Measurements from ENCODE around the gene SMO.
"Not testable (repeated sequence)": the region's sequence is repeated elsewhere in the genome, so short reads cannot be mapped to it uniquely, and the experiment has no call there.

Gene SMO

DNA sequence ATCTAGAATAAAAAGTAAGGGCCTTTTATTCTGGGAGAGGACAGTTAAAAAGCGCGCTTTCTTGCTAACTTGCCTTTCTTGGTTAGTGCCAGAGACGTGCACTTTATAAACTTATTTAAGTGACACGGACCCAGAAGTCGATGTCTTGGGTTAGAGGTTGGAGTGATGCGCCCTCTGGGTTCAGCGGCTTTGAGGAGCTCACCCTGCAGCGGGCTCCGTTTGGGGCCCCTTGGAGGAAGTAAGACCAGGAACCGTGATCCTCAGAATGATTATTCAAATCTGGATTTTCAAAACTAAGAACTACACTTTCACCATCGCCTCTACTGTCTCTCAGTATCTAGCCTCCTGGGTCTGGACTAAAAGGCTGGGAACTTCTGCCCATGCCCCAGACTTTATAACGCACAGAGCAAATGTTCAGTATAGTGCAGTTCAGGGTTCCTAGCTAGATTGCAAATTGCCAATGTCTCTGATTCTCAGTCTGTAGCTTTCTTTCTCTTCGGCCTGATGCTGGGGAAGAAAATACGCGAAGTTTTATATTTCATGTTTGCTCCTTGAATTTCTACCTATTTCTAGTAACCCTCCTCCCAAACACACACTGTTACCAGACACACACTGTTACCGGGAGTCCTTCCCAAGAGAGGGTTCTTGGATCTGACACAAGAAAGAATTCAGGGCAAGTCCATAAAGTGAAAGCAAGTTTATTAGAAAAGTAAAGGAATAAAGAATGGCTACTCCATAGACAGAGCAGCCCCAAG is 18.6 kb upstream of the SMO start:
- Histone ChIP-seq H3K4me2 (ENCODE audit: insufficient read depth, low read length) (no peak overlapping the region), H3K27ac (ENCODE audit: low read length) (no peak overlapping the region), H3K79me2 (ENCODE audit: insufficient read depth, low read length) (no peaks in the 10 kb centered on the region), H3K4me1 (ENCODE audit: insufficient read depth, low read length) (no peaks in the 10 kb centered on the region), H4K20me1 (ENCODE audit: insufficient read depth, low read length) (no peaks in the 10 kb centered on the region), H2AFZ (ENCODE audit: low read depth, low read length) (no peak overlapping the region), H3K36me3 (ENCODE audit: insufficient read depth, low read length) (no peaks in the 10 kb centered on the region), H3K9ac (ENCODE audit: low read depth, low read length) (no peak overlapping the region), H3K4me3 (ENCODE audit: low read depth in 1 of 2, low read length in 2 of 2) (no peak overlapping the region), H3K9me3 (ENCODE audit: insufficient read depth, low read length, severe bottlenecking) (no peaks in the 10 kb centered on the region), H3K27me3 (ENCODE audit: insufficient read depth, low read length, poor library complexity) (no peaks in the 10 kb centered on the region)
- TF ChIP-seq EZH2 (IDR thresholded peaks at IDR 0.05; ENCODE audit: borderline replicate concordance, low read depth, low read length, severe bottlenecking), result no peak
- TF ChIP-seq, protein P1, sequence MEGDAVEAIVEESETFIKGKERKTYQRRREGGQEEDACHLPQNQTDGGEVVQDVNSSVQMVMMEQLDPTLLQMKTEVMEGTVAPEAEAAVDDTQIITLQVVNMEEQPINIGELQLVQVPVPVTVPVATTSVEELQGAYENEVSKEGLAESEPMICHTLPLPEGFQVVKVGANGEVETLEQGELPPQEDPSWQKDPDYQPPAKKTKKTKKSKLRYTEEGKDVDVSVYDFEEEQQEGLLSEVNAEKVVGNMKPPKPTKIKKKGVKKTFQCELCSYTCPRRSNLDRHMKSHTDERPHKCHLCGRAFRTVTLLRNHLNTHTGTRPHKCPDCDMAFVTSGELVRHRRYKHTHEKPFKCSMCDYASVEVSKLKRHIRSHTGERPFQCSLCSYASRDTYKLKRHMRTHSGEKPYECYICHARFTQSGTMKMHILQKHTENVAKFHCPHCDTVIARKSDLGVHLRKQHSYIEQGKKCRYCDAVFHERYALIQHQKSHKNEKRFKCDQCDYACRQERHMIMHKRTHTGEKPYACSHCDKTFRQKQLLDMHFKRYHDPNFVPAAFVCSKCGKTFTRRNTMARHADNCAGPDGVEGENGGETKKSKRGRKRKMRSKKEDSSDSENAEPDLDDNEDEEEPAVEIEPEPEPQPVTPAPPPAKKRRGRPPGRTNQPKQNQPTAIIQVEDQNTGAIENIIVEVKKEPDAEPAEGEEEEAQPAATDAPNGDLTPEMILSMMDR (IDR thresholded peaks at IDR 0.05; ENCODE audit: borderline replicate concordance, extremely low read depth, low read length, poor library complexity, severe bottlenecking), result no peak
- DNase-seq (no peak), ATAC-seq (ENCODE audit: insufficient read depth, low read depth) (no peak)

DNA sequence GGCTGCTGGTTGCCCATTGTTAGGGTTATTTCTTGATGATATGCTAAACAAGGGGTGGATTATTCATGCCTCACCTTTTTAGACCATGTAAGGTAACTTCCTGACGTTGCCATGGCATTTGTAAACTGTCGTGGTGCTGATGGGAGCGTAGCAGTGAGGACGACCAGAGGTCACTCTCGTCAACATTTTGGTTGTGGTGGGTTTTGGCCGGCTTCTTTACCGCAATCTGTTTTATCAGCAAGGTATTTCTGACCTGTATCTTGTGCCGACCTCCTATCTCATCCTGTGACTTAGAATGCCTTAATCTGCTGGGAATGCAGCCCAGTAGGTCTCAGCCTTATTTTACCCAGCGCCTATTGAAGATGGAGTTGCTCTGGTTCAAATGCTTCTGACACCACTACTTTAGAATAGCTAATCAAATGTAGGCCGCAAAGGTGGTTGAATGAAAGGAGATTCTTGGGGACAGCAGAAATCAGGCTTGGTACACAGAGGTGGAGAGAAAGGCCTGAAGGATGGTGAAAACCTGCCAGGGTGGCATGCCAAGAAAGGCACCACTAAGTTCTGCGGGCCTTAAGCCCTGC is 17.9 kb upstream of the SMO start:
- H4K20me1 ChIP-seq (ENCODE audit: insufficient read depth, low read length), result no peaks in the 10 kb centered on the region
- H3K4me3 ChIP-seq (ENCODE audit: low read depth in 1 of 2, low read length in 2 of 2), result no peak overlapping the region
- H3K4me1 ChIP-seq (ENCODE audit: insufficient read depth, low read length), result no peaks in the 10 kb centered on the region
- H3K79me2 ChIP-seq (ENCODE audit: insufficient read depth, low read length), result no peaks in the 10 kb centered on the region
- ATAC-seq (ENCODE audit: insufficient read depth, low read depth), result no peak
- H3K4me2 ChIP-seq (ENCODE audit: insufficient read depth, low read length), result no peak overlapping the region
- H3K9me3 ChIP-seq (ENCODE audit: insufficient read depth, low read length, severe bottlenecking), result no peaks in the 10 kb centered on the region
- no peaks in the 10 kb centered on the region for H3K36me3 ChIP-seq (ENCODE audit: insufficient read depth, low read length)
- H3K27me3 ChIP-seq (ENCODE audit: insufficient read depth, low read length, poor library complexity), result no peaks in the 10 kb centered on the region
- H3K27ac ChIP-seq (ENCODE audit: low read length), result no peak overlapping the region
- no peak for DNase-seq
- H2AFZ ChIP-seq (ENCODE audit: low read depth, low read length), result no peak overlapping the region
- no peak overlapping the region for H3K9ac ChIP-seq (ENCODE audit: low read depth, low read length)
- TF ChIP-seq EZH2 (IDR thresholded peaks at IDR 0.05; ENCODE audit: borderline replicate concordance, low read depth, low read length, severe bottlenecking), result no peak
- TF ChIP-seq, protein P1 (IDR thresholded peaks at IDR 0.05; ENCODE audit: borderline replicate concordance, extremely low read depth, low read length, poor library complexity, severe bottlenecking), result no peak

DNA sequence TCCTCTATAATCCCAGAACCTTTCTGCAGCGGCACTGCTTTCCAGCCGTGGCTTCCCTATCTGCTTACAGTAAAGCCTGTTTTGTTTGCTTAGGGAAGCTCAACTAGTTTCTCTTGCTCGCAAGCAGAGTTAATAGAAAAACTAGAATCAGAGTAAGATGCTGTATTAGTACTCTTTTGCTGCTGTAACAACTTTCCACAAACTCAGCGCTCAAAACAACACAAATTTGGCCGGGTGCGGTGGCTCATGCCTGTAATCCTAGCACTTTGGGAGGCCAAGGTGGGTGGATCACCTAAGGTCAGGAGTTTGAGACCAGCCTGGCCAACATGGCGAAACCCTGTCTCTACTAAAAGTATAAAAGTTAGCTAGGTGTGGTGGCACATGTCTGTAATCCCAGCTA is 14.6 kb upstream of the SMO start:
- not testable (repeated sequence) for H3K9ac ChIP-seq (ENCODE audit: low read depth, low read length); H4K20me1 ChIP-seq (ENCODE audit: insufficient read depth, low read length); H3K4me1 ChIP-seq (ENCODE audit: insufficient read depth, low read length); H3K4me2 ChIP-seq (ENCODE audit: insufficient read depth, low read length); H3K27ac ChIP-seq (ENCODE audit: low read length); H3K9me3 ChIP-seq (ENCODE audit: insufficient read depth, low read length, severe bottlenecking); H3K79me2 ChIP-seq (ENCODE audit: insufficient read depth, low read length); H3K36me3 ChIP-seq (ENCODE audit: insufficient read depth, low read length); DNase-seq; H3K4me3 ChIP-seq (ENCODE audit: low read depth in 1 of 2, low read length in 2 of 2); ATAC-seq (ENCODE audit: insufficient read depth, low read depth); H3K27me3 ChIP-seq (ENCODE audit: insufficient read depth, low read length, poor library complexity); H2AFZ ChIP-seq (ENCODE audit: low read depth, low read length)

DNA sequence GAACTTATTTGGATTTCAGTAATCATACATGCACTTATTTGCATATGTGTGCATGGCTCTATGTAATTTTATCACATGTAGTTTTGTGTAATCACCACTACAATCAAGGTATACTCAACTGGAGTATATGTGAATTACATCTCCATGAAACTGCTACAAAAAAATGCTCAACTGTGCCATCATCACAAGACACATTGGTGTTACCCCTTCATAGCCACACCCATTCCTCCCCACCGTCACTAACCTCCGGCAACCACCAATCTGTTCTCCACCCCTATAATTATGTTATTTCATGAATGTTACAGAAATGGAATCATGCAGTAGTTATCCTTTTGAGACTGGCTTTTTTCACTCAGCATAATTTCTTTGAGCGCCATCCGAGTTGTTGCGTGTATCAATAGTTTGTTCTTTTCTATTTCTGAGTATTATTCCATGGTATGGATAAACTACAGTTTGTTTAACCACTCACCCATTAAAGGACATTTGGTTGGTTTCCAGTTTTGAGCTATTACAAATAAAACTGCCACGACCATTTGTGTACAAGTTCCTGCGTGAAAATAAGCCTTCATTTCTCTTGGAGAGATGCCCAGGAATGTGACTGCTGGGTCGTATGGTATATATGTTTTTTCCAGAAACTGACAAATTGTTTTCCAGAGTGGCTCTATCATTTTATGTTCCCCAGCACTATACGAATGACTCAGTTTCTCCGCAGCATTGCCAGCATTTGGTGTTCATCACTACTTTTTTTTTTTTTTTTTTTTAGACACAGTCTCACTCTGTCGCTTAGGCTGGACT is 11.3 kb upstream of the SMO start:
- TF ChIP-seq, protein P1 (IDR thresholded peaks at IDR 0.05; ENCODE audit: borderline replicate concordance, extremely low read depth, low read length, poor library complexity, severe bottlenecking), result no peak
- Histone ChIP-seq H3K4me2 (ENCODE audit: insufficient read depth, low read length) (no peak overlapping the region), H3K36me3 (ENCODE audit: insufficient read depth, low read length) (no peaks in the 10 kb centered on the region), H3K4me3 (ENCODE audit: low read depth in 1 of 2, low read length in 2 of 2) (no peak overlapping the region), H4K20me1 (ENCODE audit: insufficient read depth, low read length) (no peaks in the 10 kb centered on the region), H3K27me3 (ENCODE audit: insufficient read depth, low read length, poor library complexity) (peaks cover 2% of the 10 kb centered on the region), H2AFZ (ENCODE audit: low read depth, low read length) (no peak overlapping the region), H3K79me2 (ENCODE audit: insufficient read depth, low read length) (no peaks in the 10 kb centered on the region), H3K9ac (ENCODE audit: low read depth, low read length) (no peak overlapping the region), H3K9me3 (ENCODE audit: insufficient read depth, low read length, severe bottlenecking) (no peaks in the 10 kb centered on the region), H3K4me1 (ENCODE audit: insufficient read depth, low read length) (no peaks in the 10 kb centered on the region), H3K27ac (ENCODE audit: low read length) (no peak overlapping the region)
- ATAC-seq (ENCODE audit: insufficient read depth, low read depth) (no peak), DNase-seq (no peak)
